Upper lobe of right lung (tissue), 1 donor: Measurements from ENCODE around the gene HMGCS1. TPM values are rescaled to one million over a fixed set of nuclear protein-coding genes. Genes with fewer than 3 reads are reported as not detected.

Experiments used
- ATAC-seq: fragments of 200-7000 bp; cut with Tn5 transposase; one replicate; pipeline ENCODE4 v1.9.1; 2020; ENCODE audit warnings: mild to moderate bottlenecking, moderate library complexity
- DNase-seq: peaks from one replicate; pipeline ENCODE4 v3.0.0-alpha.2; 2020
- H3K27ac ChIP-seq: fragments of 200-600 bp; one replicate; pipeline ENCODE4 v1.8.0; 2022
- H3K27me3 ChIP-seq: fragments of 200-600 bp; one replicate; pipeline ENCODE4 v1.8.0; 2022; ENCODE audit warnings: mild to moderate bottlenecking
- H3K36me3 ChIP-seq: fragments of 200-600 bp; one replicate; pipeline ENCODE4 v1.8.0; 2022
- H3K4me1 ChIP-seq: fragments of 200-600 bp; one replicate; pipeline ENCODE4 v1.8.0; 2022
- H3K4me3 ChIP-seq: fragments of 200-600 bp; one replicate; pipeline ENCODE4 v1.8.0; 2022; ENCODE audit warnings: mild to moderate bottlenecking
- H3K9me3 ChIP-seq: fragments of 200-600 bp; one replicate; pipeline ENCODE4 v1.8.0; 2022
- CTCF ChIP-seq: fragments of 200-600 bp; IDR thresholded peaks from one replicate; pipeline ENCODE4 v1.8.0; 2022; ENCODE audit warnings: antibody characterized with exemption
- intact Hi-C: fragments of 100-400 bp; cut with DNase I; formaldehyde crosslinking; loops from one replicate; pipeline ENCODE4 v1.11.0; 2022
- total RNA-seq: library from RNA; stranded (reverse); fragmentation: NEBNext Ultra II Directional; extraction: Animal tissue kit (Norgen Biotek cat#: 25700); gene quantifications from one replicate; pipeline ENCODE4 v1.2.1, GENCODE V29; 2021
- donor health status: DM: no; HTN: yes; CAD: no; lungs with severe emphysema.

Gene HMGCS1
- total RNA-seq, 1 donor from 2014 or later: 167 TPM

GRCh38 chr5:43354774-43355173, 41.6 kb upstream of the HMGCS1 start:
- Histone ChIP-seq H3K9me3 (peaks cover 2% of the 10 kb centered on the region), H3K27ac (no peak overlapping the region), H3K4me1 (no peaks in the 10 kb centered on the region), H3K4me3 (no peak overlapping the region), H3K27me3 (no peaks in the 10 kb centered on the region), H3K36me3 (no peaks in the 10 kb centered on the region)
- intact Hi-C loops: no loop called here
- DNase-seq (no peak), ATAC-seq (no peak)
- no peak for TF ChIP-seq CTCF

GRCh38 chr5:43353668-43354067, 40.5 kb upstream of the HMGCS1 start:
- Histone ChIP-seq H3K9me3 (no peaks in the 10 kb centered on the region), H3K27me3 (no peaks in the 10 kb centered on the region), H3K36me3 (no peaks in the 10 kb centered on the region), H3K4me3 (no peak overlapping the region), H3K27ac (no peak overlapping the region), H3K4me1 (no peaks in the 10 kb centered on the region)
- ATAC-seq (no peak), DNase-seq (no peak)
- no peak for TF ChIP-seq CTCF
- intact Hi-C loops: no loop called here

- no peak for TF ChIP-seq CTCF
- Histone ChIP-seq H3K4me1 (no peaks in the 10 kb centered on the region), H3K9me3 (no peaks in the 10 kb centered on the region), H3K27me3 (no peaks in the 10 kb centered on the region), H3K4me3 (no peak overlapping the region), H3K36me3 (no peaks in the 10 kb centered on the region), H3K27ac (no peak overlapping the region)
- intact Hi-C loops: no loop called here
- ATAC-seq (no peak), DNase-seq (no peak)
These were observed 39.7 kb upstream of the HMGCS1 start for GRCh38 chr5:43352915-43353314.

GRCh38 chr5:43352131-43352530, 38.9 kb upstream of the HMGCS1 start:
- intact Hi-C loops: no loop called here

GRCh38 chr5:43348861-43349363, 35.7 kb upstream of the HMGCS1 start:
- no peaks in the 10 kb centered on the region for H3K4me1 ChIP-seq
- H3K4me3 ChIP-seq: no peak overlapping the region
- no peaks in the 10 kb centered on the region for H3K9me3 ChIP-seq
- H3K27ac ChIP-seq: no peak overlapping the region
- ATAC-seq (no peak), DNase-seq (no peak)
- no peaks in the 10 kb centered on the region for H3K36me3 ChIP-seq
- no peak for TF ChIP-seq CTCF
- intact Hi-C loops: no loop called here
- H3K27me3 ChIP-seq: no peaks in the 10 kb centered on the region

More at GRCh38 chr5:43352131-43352530, 38.9 kb upstream of the HMGCS1 start:
- Histone ChIP-seq H3K9me3 (no peaks in the 10 kb centered on the region), H3K36me3 (no peaks in the 10 kb centered on the region), H3K4me1 (no peaks in the 10 kb centered on the region), H3K27ac (no peak overlapping the region), H3K4me3 (no peak overlapping the region), H3K27me3 (no peaks in the 10 kb centered on the region)
- no peak for TF ChIP-seq CTCF
- no peak for DNase-seq
- ATAC-seq: no peak

- Histone ChIP-seq H3K27ac (no peak overlapping the region), H3K4me1 (no peaks in the 10 kb centered on the region), H3K27me3 (no peaks in the 10 kb centered on the region), H3K9me3 (no peaks in the 10 kb centered on the region), H3K4me3 (no peak overlapping the region), H3K36me3 (no peaks in the 10 kb centered on the region)
- ATAC-seq (no peak), DNase-seq (no peak)
- no peak for TF ChIP-seq CTCF
- intact Hi-C loops: no loop called here
These were observed 35.0 kb upstream of the HMGCS1 start for GRCh38 chr5:43348207-43348606.
